HG02763 (cell line): ENCODE results near the gene CHIA.
A peak's percentile ranks its signal among the peaks of the same experiment; 100 is the strongest.
"Not testable (repeated sequence)": the region's sequence is repeated elsewhere in the genome, so short reads cannot be mapped to it uniquely, and the experiment has no call there.

Source experiments
- ATAC-seq: cut with Tn5 transposase; IDR thresholded peaks from one replicate; pipeline ENCODE4 v1.9.1; 2021; ENCODE audit warnings: mild to moderate bottlenecking, moderate library complexity; ENCODE audit not compliant: unreplicated experiment

The CHIA gene

DNA sequence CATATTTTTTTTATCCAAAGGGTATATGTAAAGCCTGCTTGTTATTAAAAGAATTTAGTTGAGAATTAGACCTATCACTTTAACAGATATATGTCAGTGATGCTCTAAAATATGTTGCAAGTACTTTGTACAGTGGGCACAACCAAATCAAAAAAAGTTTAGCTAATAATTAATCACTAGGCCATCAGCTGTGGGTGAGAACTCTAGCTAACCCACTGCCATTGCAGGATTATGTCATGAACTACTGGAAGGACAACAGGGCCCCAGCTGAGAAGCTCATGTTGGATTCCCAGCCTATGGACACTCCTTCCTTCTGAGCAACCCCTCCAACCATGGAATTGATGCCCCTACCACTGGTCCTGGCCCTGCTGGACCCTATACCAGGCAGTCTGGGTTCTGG, 6.8 kb upstream of the CHIA start:
- no peak for ATAC-seq

DNA sequence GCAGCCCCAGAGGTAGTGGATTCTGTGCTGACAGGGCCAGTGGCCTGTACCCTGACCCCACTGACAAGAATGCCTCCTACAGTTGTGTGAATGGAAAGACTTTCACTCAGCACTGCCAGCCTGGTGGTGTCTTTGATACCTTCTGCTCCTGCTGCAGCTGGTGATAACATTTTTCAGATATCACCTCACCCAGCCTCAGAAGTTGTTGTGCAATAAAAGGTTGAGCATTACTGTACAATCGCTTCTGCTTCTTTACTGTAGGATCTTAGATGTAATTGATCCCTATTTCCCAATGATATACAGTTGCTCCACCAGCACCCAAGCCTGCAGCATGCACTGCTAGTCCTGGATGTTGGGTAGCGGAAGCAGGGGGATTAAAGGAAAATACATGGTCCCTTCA, 4.8 kb upstream of the CHIA start:
- no peak for ATAC-seq

DNA sequence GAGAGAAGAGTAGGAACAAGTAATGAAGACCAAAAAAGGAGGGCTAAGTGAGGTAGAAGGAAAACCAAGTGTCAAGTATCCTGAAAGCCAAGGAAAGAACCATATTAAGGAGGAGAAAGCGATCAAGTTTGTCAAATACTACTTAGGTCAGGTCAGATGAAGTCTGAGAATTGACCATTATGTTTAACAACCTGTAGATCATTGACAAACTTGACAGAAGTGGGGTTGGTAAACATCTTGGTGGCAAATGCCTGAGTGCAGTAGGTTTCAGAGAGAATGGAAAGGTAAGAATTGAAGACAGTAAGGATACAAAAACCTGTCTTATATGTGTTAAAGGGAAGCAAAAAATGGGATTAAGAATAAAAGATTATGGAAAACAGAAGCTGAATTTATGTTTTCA, 3.7 kb upstream of the CHIA start:
- no peak for ATAC-seq

DNA sequence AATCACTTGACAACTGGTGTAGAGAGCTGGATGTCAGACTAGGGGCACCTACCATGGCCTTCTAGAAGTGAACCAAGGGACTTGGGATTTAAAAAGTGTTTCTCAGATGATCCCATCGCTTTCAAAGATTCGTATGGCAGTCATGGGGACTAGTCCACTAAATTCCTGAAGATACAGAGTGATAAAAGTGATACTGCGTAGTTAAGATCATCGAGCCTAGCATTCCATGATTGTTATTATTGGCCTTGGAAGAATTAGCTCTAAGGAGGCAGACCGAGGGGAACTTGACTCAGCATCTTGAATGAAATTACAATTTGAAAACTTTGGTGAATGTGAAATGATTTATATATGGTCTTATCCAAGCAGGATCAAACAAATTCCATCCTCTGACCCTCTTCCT, 1.3 kb upstream of the CHIA start:
- ATAC-seq, result no peak

DNA sequence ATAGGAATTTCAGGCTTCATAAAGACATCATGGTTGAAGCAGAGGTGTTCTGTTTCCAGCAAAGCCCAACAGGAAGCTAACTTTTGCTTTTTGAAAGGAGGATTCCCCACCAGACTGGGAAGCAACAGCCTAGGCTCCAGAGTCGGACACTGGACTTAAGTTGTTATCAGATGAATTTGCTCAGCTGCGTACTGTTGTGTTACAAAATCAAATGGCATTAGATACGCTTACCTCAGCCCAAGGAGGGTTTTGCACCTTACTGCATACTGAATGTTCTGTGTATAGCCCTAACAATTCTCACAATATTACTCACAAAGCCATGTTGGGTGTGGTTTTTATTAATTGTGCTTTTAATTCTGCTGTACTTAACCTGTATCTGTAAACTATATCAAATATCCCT, 547 bp upstream of the CHIA start:
- no peak for ATAC-seq

DNA sequence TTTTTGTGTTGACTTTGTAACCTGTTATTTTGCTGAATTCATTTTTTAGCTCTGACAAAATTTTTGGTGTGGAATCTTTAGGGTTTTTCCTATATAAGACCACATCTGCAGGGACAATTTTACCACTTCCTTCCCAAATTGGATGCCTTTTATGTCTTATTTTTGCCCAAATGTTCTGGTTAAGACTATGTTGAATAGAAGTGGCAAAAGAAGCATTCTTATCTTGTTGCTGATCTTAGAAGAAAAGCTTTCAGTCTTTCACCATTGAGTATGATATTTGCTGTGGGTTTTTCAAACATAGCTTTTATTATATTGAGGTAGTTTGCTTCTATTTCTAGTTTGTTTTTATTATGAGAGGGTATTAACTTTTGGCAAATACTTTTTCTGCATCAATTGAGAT, 3.7 kb downstream of the CHIA start:
- ATAC-seq, result no peak

DNA sequence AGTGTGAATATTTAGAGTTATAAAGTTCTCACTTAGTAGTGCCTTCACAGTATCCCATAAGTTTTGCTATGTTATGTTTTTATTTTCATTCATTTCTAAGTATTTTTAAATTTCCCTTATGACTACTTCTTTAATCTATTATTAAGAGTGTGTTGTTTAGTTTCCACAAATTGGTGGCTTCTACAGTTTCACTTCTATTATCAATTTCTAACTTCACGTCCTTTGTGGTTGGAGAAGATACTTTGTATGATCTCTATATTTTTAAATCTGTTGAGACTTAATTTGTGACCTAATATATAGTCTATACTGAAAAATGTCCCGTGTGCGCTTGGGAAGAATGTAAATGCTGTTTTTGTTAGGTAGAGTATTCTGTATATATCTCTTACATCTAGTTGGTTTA, 11.7 kb downstream of the CHIA start:
- no peak for ATAC-seq

DNA sequence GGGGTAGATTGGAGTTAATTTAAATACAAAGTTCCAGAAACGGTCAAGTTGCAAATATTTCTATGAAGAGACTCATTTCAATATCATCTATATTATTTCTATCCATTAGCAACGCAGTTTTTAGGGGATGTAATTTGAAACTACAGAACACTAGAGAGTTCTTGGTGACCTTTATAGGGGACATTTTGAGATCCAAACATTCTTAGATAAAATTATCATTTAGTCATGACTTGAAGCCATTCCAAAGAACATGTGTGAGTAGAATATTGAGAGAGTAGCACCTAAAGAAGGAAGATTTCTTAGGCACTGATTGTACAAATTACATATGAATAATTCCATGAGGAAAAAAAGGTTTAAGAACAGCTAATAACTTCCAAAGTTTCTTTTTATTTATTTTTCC, 19.0 kb downstream of the CHIA start:
- ATAC-seq, result no peak

DNA sequence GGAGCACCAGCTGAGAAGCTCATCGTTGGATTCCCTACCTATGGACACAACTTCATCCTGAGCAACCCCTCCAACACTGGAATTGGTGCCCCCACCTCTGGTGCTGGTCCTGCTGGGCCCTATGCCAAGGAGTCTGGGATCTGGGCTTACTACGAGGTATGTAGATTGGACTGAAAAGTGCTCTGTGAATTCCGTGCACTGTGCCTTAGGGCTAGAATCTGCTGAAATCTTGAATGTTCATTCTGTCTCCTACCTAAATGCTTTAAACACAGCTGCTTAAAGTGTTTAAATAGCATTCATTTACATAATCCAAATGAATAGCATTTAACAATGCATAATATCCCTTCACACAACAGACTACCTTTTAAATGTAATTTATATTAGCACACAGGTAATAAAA, 27.9 kb downstream of the CHIA start:
- ATAC-seq, result no peak

DNA sequence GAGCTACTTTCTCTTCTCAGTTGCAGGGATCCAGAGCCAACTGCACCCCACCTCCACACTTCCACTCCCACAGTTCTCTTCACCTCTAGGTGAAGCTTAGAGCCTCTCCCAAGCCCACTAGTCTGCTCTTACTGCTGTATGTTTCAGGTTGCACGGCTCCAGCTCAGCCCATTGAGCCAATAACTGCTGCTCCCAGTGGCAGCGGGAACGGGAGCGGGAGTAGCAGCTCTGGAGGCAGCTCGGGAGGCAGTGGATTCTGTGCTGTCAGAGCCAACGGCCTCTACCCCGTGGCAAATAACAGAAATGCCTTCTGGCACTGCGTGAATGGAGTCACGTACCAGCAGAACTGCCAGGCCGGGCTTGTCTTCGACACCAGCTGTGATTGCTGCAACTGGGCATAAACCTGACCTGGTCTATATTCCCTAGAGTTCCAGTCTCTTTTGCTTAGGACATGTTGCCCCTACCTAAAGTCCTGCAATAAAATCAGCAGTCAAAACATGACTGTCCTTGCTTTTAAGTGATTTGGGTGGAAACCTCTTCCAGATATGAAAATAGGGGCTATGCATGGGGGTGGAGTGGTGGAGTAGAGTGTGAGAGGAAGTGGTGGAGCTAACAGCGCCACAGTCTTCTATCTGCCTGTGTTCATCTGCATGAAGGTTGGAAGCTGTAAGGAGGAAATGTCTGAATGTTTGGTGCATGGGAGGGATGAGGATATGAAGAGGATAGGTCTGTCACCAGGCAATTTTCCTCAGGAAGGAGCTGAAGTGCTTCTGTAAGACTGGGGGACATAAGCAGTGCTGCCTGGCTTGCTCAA, 29.6 kb downstream of the CHIA start:
- no peak for ATAC-seq

DNA sequence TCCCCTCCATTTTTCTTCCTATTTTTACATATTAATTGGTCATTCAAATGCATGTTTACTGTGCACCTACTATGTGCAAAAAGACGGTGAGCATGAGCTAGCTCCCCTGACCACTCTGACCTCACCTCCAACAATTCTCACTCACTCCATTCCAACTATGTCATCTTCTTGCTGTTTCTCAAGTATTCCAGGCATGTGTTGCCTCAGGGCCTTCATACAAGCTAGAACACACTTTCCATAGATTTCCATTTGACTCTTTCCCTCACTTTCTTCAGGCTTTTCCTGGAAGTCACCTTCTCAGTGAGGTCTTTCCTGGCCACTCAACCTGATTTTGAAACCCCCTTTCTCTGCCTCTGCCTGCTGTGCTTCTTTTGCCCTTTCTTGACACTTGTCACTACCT, 32.6 kb downstream of the CHIA start:
- no peak for ATAC-seq

DNA sequence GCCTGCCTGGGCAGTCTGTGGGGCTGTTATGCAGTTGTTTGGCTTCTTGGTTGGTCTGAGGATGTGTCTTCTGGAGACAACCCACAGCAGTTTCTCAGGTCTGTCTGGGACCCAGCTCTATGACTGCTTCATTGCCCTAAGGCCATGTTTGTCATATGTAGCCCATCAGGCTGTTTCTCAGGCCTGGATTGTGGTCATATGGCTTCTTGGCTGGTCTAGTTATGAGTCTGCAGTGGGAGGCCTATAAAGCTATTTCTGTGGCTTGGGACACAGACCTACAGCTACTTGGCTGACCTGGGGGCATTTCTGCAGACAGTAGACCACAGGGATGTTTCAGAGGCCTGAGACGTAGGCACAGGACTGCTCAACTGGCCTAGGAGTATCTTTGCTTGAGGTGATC, 41.5 kb downstream of the CHIA start:
- ATAC-seq, result peak; percentile 60

DNA sequence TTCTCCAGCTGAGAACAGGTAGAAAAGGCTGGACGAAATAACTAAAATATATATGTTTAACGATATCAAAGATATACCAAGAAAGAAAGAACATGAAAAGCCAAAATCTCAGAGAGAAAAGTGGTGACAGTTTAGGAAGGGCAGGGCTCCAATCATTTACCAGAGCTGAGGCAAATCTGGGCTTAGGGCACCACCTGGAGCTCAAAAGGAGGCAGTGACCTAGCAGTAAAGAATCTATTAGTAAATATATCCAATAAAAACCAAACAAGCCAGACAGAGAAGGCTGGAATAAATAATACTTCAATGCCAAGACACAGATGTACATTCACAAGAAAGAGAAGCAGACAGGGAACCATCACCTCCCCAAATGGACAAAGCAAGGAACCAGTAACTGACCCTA, 43.5 kb downstream of the CHIA start:
- no peak for ATAC-seq

DNA sequence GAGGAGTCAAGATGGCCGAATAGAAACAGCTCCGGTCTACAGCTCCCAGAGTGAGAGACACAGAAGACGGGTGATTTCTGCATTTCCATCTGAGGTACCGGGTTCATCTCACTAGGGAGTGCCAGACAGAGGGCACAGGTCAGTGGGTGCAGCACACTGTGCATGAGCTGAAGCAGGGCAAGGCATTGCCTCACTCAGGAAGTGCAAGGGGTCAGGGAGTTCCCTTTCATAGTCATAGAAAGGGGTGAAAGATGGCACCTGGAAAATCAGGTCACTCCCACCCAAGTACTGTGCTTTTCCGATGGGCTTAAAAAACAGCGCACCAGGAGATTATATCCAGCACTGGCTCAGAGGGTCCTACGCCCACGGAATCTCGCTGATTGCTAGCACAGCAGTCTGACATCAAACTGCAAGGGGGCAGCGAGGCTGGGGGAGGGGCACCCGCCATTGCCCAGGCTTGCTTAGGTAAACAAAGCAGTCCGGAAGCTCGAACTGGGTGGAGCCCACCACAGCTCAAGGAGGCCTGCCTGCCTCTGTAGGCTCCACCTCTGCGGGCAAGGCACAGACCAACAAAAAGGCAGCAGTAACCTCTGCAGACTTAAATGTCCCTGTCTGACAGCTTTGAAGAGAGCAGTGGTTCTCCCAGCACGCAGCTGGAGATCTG, 44.7 kb downstream of the CHIA start:
- ATAC-seq, result not testable (repeated sequence)

DNA sequence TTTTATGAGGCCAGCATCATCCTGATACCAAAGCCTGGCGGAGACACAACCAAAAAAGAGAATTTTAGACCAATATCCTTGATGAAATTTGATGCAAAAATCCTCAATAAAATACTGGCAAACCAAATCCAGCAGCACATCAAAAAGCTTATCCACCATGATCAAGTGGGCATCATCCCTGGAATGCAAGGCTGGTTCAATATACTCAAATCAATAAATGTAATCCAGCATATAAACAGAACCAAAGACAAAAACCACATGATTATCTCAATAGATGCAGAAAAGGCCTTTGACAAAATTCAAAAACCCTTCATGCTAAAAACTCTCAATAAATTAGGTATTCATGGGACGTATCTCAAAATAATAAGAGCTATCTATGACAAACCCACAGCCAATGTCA, 48.2 kb downstream of the CHIA start:
- not testable (repeated sequence) for ATAC-seq

DNA sequence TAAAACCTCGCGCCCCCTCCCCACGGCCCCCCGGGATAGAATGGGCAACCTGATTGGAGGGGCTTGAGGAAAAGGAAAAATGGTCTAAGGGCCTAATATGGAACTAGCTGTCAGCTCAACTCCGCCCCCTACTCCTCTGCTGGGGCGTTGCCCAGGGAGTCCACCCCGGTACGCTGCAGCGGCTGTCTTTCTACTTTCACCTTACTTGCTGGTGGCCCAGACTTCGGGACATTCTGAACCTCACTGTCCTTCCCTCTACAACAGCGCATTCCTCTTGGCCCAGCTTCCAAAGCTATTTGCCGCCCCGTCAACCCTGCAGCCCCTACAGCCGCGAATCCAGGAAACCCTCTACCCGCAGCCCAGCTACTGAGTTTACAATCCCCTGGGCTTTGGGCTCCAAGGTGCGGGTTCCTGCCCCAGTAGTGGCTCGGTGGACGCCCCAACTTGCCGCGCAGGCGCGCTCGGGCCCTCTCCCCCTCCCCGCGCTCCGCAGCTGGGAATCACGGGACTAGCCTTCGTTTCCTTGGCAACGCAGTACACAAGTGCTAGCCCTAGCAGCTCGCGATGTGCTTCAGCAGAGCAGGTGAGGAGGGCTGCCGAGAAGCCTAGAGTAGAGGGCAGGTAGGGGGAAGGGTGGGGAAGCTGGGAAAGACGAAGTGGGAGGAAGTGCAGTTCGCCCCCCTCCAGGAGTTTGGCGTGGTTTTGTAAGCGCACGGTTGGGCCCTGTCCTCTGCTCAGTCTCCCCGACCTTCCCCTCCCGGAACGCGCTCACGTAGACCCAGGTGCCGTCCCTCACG, 55.6 kb downstream of the CHIA start:
- peak; percentile 93 for ATAC-seq

DNA sequence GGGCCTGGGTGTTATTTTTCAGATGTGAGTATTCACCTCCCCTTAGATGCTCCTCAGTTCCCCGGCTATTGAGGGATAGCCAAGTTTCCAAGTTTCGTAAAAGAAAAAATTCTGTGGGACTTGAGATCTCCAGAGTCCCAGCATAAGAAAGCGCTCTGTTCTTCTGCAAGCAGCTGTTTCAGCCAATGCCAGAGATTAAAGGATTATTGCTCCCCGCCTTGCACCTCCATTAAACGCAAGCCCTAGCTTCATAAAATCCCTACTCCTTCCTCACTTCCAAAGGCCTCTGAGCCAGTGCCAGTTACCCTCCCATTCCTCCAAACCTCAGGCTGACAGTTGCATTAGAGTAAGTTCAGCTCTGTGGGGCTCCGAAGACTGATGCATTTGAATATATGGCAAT, 56.4 kb downstream of the CHIA start:
- no peak for ATAC-seq

DNA sequence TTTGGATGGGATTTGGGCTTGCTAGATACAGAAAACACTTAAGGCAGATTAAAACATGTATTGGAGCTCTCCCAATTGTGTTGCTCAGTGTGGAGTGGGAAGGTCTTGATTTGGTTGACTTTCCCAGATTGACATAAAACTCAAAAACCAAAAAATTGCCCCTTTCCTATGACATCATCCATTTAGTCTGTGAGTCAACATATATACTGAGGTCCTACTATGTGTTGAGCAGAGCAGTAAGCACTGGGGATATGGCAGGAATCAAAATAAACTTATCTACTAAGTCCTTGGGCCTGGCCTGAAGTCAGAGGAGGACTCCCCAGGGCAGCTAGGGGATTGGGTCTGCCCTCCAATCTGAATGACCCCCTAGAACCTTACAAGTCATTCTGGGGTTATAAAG, 61.0 kb downstream of the CHIA start:
- ATAC-seq, result no peak

DNA sequence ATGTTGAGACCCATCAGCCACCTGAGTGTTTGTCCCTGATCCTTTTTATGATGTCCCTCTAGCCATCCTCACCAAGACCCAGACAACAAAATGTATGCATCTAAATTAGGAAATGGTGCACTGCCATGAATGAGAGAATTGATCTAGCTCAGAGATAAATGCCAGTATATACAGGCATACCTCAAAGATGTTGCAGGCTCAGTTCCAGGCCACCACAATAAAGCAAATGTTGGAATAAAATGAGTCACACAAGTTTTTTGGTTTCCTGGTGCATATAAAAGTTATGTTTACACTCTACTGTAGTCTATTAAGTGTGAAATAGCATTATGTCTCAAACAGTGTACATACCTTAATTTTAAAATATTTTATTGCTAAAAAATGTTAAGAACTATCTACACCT, 63.9 kb downstream of the CHIA start:
- no peak for ATAC-seq

DNA sequence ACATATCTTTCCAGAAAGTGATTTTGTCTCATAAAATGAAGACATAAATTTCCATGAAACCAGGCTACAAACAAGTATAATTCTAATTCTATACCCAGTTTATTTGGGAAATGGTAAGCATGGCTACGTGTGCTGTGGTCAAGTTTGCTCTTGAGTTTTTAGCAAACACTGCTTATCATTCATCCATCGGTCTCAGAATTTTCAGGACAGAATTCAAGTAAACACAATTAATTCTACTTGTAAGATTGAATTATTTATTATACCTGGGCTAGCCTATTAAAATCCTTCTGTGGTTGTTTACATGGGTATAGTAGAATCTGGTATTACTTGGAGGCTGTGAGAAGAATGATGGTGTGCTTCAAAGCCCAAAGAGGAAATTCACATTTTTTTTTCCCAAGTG, 68.3 kb downstream of the CHIA start:
- no peak for ATAC-seq

DNA sequence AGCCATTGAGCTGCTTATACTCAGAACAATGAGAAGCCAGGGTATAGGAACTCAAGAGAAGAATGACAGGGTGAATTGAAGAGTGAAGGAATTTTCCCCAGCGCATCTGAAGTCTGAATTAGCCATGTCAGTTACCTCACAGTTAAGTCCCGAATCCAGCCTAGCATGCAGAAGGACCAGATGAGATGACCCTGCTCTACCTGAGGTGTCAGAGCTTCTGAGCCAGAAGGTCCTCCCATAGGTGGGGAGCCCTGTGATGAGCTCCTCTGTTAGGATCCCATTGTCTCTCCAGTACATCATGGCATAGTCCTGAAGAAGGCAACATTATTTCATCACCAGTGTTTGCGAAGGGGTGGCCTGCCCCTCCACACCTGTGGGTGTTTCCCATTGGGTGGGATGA, 68.7 kb downstream of the CHIA start:
- ATAC-seq, result no peak

DNA sequence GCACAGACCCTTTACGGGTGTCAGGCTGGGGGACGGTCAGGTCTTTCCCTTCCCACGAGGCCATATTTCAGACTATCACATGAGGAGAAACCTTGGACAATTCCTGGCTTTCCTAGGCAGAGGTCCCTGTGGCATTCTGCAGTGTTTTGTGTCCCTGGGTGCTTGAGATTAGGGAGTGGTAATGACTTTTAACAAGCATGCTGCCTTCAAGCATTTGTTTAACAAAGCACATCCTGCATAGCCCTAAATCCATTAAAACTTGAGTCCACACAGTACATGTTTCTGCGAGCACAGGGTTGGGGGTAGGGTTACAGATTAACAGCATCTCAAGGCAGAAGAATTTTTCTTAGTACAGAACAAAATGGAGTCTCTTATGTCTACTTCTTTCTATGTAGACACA, 69.6 kb downstream of the CHIA start:
- not testable (repeated sequence) for ATAC-seq
